HepG2 (cell line): ENCODE results near the gene TCAP. TPM values are rescaled to one million over a fixed set of nuclear protein-coding genes. Genes with fewer than 3 reads are reported as not detected.
A peak's percentile ranks its signal among the peaks of the same experiment; 100 is the strongest.

Experiments
- ATF5 ChIP-seq: sonication (generic); formaldehyde crosslinking; IDR thresholded peaks from 2 replicates; pipeline ENCODE4 v1.4.0; 2020; ENCODE audit warnings: mild to moderate bottlenecking, low read depth, missing genetic modification reagents
- ATRX ChIP-seq: sonication (generic); formaldehyde crosslinking; IDR thresholded peaks from 2 replicates; pipeline ENCODE4 v1.4.0; 2020; ENCODE audit warnings: missing genetic modification reagents, borderline replicate concordance
- DMAP1 ChIP-seq: IDR thresholded peaks from 2 replicates; pipeline ENCODE4 v1.6.1; 2016
- HDAC6 ChIP-seq: fragments of 200-600 bp; sonication (generic); IDR thresholded peaks from 2 replicates; pipeline ENCODE4 v1.7.0; 2017; ENCODE audit warnings: mild to moderate bottlenecking, antibody characterized with exemption, low read length, low read depth
- JDP2 ChIP-seq: sonication (generic); formaldehyde crosslinking; IDR thresholded peaks from 2 replicates; pipeline ENCODE4 v1.8.1; 2022; ENCODE audit warnings: missing genetic modification reagents, borderline replicate concordance
- JUN ChIP-seq: sonication (generic); formaldehyde crosslinking; IDR thresholded peaks from 2 replicates; pipeline ENCODE4 v1.4.0; 2020; ENCODE audit warnings: mild to moderate bottlenecking, missing genetic modification reagents
- KMT2A ChIP-seq: sonication (generic); formaldehyde crosslinking; IDR thresholded peaks from 2 replicates; pipeline ENCODE4 v1.4.0; 2020; ENCODE audit warnings: missing genetic modification reagents
- NFKBIZ ChIP-seq: IDR thresholded peaks from 2 replicates; pipeline ENCODE4 v1.6.1; 2018; ENCODE audit warnings: missing genetic modification reagents, missing compliant biosample characterization
- NR2F1 ChIP-seq, 2 experiments: fragments of 450-650 bp in 1 of 2; formaldehyde crosslinking in 1 of 2; IDR thresholded peaks; 2 replicates each; pipeline versions ENCODE4 v1.5.0 to v1.6.1; 2016 to 2020; ENCODE audit warnings: mild to moderate bottlenecking in 1 of 2, missing compliant biosample characterization in 1 of 2, missing genetic modification reagents in 1 of 2, moderate library complexity in 1 of 2
- PAWR ChIP-seq: sonication (generic); formaldehyde crosslinking; IDR thresholded peaks from 2 replicates; pipeline ENCODE4 v1.4.0; 2020; ENCODE audit warnings: missing genetic modification reagents, mild to moderate bottlenecking, borderline replicate concordance
- RFXANK ChIP-seq: IDR thresholded peaks from 2 replicates; pipeline ENCODE4 v1.6.1; 2016
- RNF2 ChIP-seq: fragments of 450-650 bp; conservative IDR thresholded peaks from 2 replicates; pipeline ENCODE4 v1.6.1; 2016; ENCODE audit warnings: low read depth
- TAF1 ChIP-seq: sonication (generic); formaldehyde crosslinking; IDR thresholded peaks from 2 replicates; pipeline ENCODE4 v1.4.0; 2020; ENCODE audit warnings: missing genetic modification reagents
- TBX2 ChIP-seq: sonication (generic); formaldehyde crosslinking; IDR thresholded peaks from 2 replicates; pipeline ENCODE4 v1.5.0; 2020; ENCODE audit warnings: missing genetic modification reagents, mild to moderate bottlenecking, borderline replicate concordance
- TRIM24 ChIP-seq: sonication (generic); formaldehyde crosslinking; IDR thresholded peaks from 2 replicates; pipeline ENCODE4 v1.8.0; 2022; ENCODE audit warnings: mild to moderate bottlenecking, missing genetic modification reagents
- UBTF ChIP-seq: sonication (generic); formaldehyde crosslinking; IDR thresholded peaks from 2 replicates; pipeline ENCODE4 v1.4.0; 2020; ENCODE audit warnings: mild to moderate bottlenecking, missing genetic modification reagents
- ZKSCAN1 ChIP-seq: fragments of 150-350 bp; IDR thresholded peaks from 2 replicates; pipeline ENCODE4 v1.6.1; 2014; ENCODE audit warnings: low read length
- ZMYM2 ChIP-seq: sonication (generic); formaldehyde crosslinking; IDR thresholded peaks from 2 replicates; pipeline ENCODE4 v1.8.0; 2022; ENCODE audit warnings: mild to moderate bottlenecking, missing genetic modification reagents
- ZNF18 ChIP-seq: sonication (generic); formaldehyde crosslinking; IDR thresholded peaks from 2 replicates; pipeline ENCODE4 v1.8.0; 2022; ENCODE audit warnings: mild to moderate bottlenecking, missing genetic modification reagents; ENCODE audit not compliant: insufficient replicate concordance
- ZNF275 ChIP-seq: sonication (generic); formaldehyde crosslinking; IDR thresholded peaks from 2 replicates; pipeline ENCODE4 v1.8.0; 2022; ENCODE audit warnings: missing genetic modification reagents, mild to moderate bottlenecking, inconsistent platforms, borderline replicate concordance
- ZNF335 ChIP-seq: sonication (generic); formaldehyde crosslinking; IDR thresholded peaks from 2 replicates; pipeline ENCODE4 v1.4.0; 2020; ENCODE audit warnings: missing genetic modification reagents
- ZNF713 ChIP-seq: sonication (generic); formaldehyde crosslinking; IDR thresholded peaks from 2 replicates; pipeline ENCODE4 v1.4.0; 2020; ENCODE audit warnings: mild to moderate bottlenecking, missing genetic modification reagents
- ZNF776 ChIP-seq: sonication (generic); formaldehyde crosslinking; IDR thresholded peaks from 2 replicates; pipeline ENCODE4 v1.4.0; 2020; ENCODE audit warnings: mild to moderate bottlenecking, missing genetic modification reagents
- ZSCAN9 ChIP-seq: IDR thresholded peaks from 2 replicates; pipeline ENCODE4 v1.6.1; 2016; ENCODE audit warnings: borderline replicate concordance
- polyA plus RNA-seq, 8 experiments: library from polyadenylated mRNA; depleted of rRNA in 3 of 8; stranded (reverse) in 7 of 8; unstranded in 1 of 8; fragments of >200 nt; fragmentation: Illumina TruSeq in 4 of 8; extraction: Trizol in 4 of 8; gene quantifications; 2 replicates each; pipeline versions ENCODE4 v1.2.1 to v1.2.3, GENCODE V29; 2011 to 2016; ENCODE audit warnings: low read depth in 4 of 8, missing spikeins in 1 of 8, mixed read lengths in 1 of 8; ENCODE audit not compliant: insufficient read depth in 1 of 8
- total RNA-seq, 5 experiments: library from RNA; depleted of rRNA; stranded (reverse); fragments of >200 nt; fragmentation: Illumina TruSeq; extraction: Trizol; gene quantifications; 2 replicates each; pipeline ENCODE4 v1.2.3, GENCODE V29; 2016; ENCODE audit warnings: low read depth in 1 of 5

TCAP gene
- total and polyA plus RNA-seq, 2 of the 13 experiments (the other 11 are each of a cell fraction or from before 2014, with no cell fraction given): 0.24 to 0.65 TPM

- TF ChIP-seq ZNF18 (CRISPR knock-in tag): peak; percentile 84
- TF ChIP-seq HDAC6: no peak
- TF ChIP-seq ZKSCAN1: no peak
- TF ChIP-seq NR2F1 (CRISPR knock-in tag; IDR thresholded peaks at IDR 0.05): no peak
- TF ChIP-seq KMT2A (CRISPR knock-in tag): no peak; the same call in 1 of the 2 replicates
- TF ChIP-seq ZSCAN9: peak; percentile 73; the same call in 1 of the 2 replicates
- TF ChIP-seq JUN (CRISPR knock-in tag): peak; percentile 1; the same call in 1 of the 2 replicates
- TF ChIP-seq TAF1: peak; percentile 24; the same call in 1 of the 2 replicates
- no peak for TF ChIP-seq TRIM24 (CRISPR knock-in tag)
- TF ChIP-seq DMAP1 (CRISPR knock-in tag): 0 out of 2 replicates have a peak, but pooled peaks have one; percentile 62
- TF ChIP-seq NFKBIZ (CRISPR knock-in tag): 0 out of 2 replicates have a peak, but pooled peaks have one; percentile 54
- no peak for TF ChIP-seq ZNF335 (CRISPR knock-in tag)
- peak; percentile 95 for TF ChIP-seq RNF2
- peak; percentile 59; the same call in 1 of the 2 replicates for TF ChIP-seq ZNF776 (CRISPR knock-in tag)
- no peak for TF ChIP-seq ATRX (CRISPR knock-in tag)
- no peak for TF ChIP-seq PAWR (CRISPR knock-in tag)
- TF ChIP-seq ZMYM2 (CRISPR knock-in tag): no peak
- TF ChIP-seq ZNF713 (CRISPR knock-in tag): peak; percentile 85; the same call in 1 of the 2 replicates
- no peak for TF ChIP-seq ZNF275 (CRISPR knock-in tag)
- peak; percentile 100 for TF ChIP-seq UBTF (CRISPR knock-in tag)
- 0 out of 2 replicates have a peak, but pooled peaks have one; percentile 35 for TF ChIP-seq ATF5
- TF ChIP-seq JDP2 (CRISPR knock-in tag): no peak
- no peak for TF ChIP-seq RFXANK (CRISPR knock-in tag)
- TF ChIP-seq TBX2 (CRISPR knock-in tag): peak; percentile 77
Measured at GRCh38 chr17:39667945-39668924, 3.1 kb downstream of the TCAP start, which contains the start of gene PNMT (continued).
